ENCODE results near the gene PPARA.

The PPARA gene

DNA sequence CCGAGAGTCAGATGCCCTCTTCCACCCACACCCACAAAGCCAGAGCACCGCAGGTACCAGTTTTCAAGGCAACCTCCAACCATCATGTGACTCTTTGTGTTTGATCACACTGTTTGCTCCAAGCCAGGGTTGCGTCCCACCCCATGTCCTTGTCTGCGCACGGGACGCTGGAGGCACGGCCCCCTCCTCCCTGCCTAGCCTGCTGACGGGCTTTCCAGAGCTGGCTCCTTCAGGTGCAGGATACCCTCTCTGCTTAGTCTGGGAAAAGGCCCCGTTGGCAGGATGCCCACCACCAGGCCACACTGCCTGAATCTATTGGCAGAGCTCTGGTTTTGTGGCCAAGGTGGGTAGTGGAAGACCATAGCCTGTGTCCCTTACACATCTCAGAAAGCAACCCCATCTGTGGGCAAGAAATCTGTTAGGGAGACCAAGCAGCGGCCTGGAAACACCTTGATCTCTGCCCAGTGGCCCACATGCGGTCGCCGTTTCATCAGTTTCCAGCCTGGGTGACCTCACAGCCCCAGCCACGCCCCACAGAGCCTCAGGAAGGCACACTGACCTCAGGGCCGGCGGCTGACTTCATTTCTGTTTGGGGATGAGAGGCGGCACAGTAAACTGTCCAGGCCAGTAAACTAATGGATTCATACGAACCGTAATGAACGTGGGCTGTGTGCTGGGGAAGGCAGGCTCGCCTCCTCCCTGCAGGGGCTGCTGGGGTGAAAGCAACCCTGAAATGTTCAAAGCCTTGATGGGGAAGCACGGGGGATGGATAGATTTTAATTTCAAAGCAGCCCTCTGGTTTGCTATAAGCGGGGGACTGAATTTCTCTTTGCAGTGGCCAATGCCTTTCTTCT lies 73.9 kb downstream of the PPARA start:
- no peak for DNase-seq

DNA sequence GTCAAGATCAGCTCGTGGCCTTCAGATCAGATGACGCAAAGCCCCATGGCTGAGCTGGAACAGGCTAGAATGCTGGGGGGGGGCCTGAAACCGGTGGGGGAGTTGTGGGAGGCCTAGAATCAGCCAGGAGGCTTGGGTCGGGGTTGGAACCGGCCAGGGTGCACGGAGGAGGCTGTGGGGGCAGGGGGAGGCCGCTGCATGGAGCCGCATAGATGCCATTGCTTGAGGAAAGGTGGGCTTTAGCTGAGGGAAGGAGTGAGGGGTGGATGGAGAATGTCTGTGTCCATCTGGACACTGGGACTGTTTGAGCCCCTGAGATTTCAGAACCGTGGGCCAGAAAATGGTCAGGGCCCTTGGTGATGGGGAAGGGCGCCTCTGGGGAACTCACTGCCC lies 74.6 kb downstream of the PPARA start:
- no peak for DNase-seq

DNA sequence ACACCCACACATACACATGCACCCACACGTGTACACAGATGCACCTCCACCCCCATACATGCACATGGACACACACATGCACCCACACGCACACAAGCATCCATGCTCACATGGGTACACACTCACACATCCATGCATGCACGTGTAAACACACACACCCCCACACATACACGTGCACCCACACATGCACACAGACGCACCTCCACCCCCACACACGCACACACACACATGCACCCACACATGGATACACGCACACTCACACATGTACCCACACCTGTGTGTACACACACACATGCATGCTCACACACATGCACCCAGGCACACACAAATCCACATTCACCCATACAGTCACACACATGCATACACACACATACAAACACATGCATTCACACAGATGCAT lies 75.3 kb downstream of the PPARA start:
- no peak for DNase-seq

DNA sequence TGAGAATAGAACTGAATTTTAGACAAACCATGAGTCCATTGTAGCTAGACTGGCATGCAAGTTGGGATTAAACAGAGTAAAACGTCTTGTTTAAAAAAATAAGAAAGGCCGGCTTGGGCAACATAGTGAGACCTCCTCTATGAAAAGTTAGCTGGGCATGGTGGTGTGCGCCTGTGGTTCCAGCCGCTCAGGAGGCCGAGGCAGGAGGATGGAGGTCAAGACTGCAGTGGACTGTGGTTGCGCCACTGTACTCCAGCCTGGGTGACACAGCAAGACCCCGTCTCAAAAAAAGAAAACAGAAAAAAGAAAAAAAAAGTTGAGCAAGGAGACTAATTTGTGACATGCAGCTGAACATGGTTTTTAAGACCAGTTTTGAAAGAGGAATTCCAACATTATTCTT lies 76.3 kb downstream of the PPARA start:
- no peak for DNase-seq

DNA sequence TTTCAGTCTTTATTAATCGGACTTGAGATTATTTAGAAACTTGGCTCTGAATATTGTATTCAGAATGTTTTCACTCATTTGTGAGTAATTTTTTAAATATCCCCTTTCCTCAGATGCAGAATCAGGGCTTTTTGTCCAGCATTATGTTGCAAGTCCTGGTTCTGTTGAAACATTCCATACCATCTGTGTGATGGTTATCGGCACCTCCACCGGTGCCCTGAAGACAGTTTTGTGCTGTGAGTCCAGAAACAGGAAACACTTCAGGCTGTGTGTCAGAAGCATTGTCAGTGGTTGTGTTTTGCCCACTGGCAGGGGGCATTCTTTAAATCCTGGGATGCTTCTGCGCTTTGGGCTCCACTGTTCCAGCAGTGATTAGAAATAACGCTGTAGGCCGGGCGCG lies 79.4 kb downstream of the PPARA start:
- DNase-seq, result no peak

DNA sequence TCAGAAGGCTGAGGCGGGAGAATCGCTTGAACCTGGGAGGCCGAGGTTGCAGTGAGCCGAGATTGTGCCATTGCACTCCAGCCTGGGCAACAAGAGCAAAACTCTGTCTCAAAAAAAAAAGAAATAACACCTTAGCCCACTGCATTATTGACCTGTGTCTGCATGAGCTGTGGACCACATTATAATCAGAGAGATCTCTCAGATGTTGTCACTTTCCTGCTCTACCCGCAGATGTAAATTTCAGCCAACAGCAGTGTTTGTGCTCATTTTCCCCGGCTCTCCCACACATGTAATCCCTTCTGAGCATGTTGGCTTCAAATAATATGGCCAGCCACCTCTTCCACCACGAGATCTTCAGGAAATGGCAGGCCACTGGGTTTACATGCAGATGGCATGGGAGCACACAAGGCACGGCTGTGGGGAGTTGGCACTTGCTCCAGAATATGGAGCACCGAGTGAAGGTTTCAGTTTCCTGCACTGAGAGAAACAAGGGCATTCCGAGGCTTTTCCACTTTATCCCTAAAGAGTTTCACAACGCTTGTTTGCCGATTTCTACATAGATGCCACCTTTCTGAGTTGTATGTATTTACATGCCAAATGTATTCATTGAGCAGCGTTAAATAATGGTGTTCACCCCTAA lies 80.1 kb downstream of the PPARA start:
- DNase-seq, result no peak

DNA sequence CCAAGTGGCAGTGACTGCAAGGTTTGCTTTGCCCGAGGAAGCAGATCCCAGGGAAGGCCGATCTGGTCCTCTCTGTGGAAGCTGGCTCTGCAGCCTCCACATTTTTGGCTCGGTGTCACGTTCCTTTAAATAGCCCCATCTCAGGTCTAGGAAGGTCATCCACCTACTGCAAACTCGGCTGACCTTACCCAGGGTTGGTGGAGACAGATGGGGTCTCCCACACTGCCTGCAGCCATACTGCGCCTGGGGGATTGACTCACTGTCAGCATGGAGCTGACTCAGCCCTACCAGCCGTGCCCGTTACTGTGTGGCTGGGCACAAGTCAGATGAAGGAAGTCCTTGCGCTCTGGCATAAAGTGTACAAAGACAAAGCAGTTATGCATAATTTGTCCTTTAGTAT lies 82.9 kb downstream of the PPARA start:
- peak; percentile 33 for DNase-seq

DNA sequence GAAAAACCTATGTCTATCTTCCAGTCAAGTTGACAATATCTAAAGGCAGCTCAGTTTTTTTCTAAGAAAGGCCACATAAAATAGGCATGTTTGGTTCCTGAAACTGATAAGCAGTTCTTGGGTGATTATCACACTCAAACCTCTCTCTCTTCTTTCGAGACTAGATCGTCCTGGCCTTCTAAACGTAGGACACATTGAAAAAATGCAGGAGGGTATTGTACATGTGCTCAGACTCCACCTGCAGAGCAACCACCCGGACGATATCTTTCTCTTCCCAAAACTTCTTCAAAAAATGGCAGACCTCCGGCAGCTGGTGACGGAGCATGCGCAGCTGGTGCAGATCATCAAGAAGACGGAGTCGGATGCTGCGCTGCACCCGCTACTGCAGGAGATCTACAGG lies 84.6 kb downstream of the PPARA start:
- DNase-seq, result no peak

DNA sequence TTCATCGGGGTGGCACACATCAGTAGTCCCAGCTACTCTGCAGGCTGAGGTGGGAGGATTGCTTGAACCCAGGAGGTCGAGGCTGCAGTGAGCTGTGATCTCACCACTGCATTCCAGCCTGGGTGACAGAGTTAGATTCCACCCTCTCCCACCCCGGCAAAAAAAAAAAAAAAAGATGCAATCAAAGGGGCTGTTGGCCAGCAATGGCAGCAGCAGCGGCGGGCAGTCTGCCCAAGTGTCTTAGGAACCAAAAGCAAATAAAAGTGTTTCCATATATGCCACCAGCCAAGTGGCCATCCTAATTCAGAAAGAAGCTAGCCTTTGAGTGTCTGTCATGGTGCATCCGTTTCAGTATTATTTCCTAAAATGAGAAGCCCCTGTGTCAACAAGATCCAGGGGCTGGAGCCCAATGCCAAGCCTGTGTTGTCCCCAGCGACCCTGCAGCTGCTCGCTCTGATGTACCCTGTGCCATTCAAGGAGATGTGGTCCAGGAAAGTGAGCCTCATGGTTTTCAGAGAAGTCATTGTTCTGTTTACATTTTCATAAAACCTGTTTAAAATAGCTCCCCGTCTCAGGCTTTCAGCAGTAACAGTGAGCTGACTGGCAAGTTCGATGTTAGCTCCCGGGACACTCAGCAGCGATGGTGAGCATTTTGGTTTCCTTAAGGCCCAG lies 87.3 kb downstream of the PPARA start:
- no peak for DNase-seq

DNA sequence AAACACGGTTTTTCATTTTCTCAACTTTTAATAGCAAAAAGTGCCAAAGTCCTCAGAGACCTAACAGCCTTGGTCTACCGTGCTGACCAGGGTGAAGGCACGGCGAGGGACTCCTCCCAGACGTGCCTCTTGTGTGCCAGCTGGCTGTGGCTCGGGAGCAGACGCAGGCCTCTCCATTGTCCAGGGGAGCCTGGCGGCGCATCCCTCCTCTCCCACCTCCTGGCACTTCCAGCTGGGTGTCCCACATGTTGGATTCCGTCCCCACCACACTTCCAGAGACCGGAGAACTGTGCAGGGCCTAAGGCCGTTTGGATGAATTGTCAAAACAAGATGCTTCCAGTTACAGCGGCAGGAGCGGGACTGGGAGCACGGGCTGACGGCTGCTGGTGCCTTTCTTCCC lies 88.2 kb downstream of the PPARA start:
- no peak for DNase-seq

DNA sequence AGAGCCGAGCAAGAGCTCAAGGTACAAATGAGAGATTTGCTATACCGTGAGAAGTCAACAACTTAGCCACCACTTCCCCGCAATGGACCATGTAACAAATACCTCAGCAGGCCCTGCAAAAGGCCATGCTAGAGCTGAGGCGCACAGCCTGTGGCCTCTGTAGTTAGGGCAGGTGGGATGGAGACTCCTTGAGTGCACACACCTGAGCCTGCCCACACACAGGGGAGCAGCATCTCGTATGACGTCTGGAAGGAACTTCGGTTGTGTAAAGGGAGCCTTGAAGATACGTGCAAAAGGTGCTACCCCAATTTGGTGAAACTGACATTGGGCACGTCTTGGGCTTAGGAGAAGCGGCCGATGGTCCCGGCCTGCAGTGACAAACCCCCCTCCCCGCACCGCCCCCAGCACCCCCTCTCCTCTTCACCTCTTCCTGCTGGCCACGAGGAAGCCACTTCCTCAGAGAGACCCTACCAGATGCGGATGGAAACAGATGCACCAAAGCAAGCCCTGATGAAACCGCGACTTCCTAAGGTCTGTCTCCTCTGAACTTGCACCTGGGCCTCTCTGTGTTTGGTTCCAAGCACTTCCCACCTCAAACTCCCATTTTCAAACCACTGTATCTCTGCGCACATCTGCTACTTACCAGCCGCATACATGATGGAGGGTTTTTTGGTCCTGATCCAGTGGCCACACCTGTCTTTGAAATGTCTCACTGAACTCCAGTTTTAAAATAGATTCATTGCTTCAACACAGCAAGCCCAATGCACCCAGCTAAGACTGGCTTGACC lies 89.1 kb downstream of the PPARA start:
- no peak for DNase-seq

DNA sequence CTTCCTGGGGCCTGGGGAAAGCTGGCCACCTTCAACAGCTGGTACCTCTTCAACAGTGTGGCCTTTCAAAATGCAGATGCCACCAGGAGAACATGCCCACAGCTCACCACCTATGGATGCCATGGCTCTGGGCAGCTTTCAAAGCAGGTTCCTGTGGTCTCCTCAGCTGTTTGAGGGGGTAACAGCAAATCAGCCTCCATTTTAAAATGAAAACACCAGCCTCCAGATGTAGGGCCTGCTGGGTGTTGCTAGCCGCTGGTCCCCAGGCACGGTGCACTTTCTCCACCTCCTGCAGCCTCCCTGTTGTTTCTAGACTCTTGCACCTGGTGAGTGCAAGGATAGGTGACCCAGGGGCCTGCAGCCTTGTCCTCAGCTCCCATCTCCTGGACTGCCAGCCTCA lies 89.7 kb downstream of the PPARA start:
- DNase-seq, result no peak

DNA sequence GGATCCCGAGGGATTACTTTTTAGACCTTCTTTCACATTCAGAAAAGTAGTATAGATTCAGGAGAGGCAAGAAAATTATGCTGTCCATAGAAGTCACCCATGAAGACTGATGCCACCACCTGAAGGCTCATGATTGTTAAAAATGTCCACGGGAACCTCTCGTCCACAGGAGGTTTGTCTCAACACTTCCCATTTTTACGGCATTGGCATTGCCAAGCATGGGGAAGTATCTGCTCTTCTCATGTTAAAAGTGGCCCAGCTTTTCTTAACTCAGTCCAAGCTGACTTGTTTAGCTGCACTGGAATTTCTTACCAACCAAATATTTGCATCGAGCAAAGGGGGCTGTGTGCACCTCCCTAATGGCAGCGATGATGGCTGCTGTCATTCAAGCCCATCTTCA lies 90.2 kb downstream of the PPARA start:
- DNase-seq, result no peak

DNA sequence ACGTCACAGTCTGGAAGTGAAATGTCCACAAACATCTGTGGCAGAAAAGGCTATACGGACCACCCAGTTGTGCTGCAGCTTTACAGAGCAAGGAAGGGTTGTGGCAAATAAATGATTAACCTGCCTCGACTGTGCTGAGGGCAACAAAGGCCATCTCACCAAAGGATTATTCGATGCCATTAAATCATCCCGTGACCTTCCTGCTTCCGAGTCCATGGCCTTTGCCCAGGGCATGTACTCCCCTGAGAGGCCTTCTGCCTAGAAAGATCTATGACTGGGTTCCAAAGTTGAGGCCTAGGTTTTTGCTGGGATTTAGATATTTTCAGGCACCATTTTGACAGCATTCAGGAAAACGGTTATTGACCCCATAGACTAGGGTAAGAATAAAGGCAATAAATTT lies 90.6 kb downstream of the PPARA start:
- no peak for DNase-seq

DNA sequence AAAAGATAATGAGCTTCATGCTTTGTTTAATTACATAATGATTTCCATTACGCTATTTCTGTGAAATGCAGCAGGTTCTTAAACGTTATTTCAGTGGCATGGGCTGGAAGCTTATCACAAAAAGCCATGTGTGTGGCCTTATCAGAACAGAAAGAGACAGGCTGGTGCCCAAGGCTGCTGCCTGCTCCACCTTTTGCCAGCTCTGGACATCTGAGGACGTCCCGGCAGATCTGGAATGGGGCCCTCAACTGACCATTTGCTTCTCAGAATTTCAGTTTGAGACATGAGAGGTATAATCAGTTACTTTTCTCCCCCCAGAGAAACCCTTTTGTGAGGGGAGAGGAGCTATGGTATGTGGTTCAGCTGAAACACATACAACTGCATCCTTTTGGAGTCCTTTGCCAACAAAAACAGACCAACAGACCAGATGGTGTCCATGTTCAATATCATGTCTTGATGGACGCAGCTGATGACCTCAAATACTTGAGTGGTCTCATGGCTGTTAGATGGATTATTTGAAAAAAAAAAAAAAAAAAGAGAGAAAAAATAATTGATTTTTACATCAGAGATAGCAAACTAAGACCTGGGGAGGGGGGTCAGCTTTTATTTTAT lies 91.2 kb downstream of the PPARA start:
- DNase-seq, result no peak

DNA sequence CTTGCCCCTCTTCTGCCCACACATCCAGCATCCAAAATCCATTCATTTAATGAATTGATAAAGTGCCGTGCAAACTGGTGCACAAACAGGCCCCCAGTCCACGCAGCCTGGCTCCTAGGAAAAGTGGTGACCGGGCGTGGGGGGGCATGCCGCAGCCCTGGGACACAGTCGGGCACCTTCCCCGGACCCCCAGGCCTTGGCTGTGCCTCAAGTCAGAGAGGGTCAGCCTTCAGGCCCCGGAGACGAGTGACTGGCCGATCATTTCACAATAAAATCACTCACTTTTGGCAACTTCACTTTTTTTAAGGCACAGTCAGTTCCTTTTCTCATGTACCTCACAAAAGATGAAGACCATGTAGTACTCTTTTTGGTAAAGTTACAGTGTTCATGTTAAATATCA lies 91.8 kb downstream of the PPARA start:
- DNase-seq, result no peak

DNA sequence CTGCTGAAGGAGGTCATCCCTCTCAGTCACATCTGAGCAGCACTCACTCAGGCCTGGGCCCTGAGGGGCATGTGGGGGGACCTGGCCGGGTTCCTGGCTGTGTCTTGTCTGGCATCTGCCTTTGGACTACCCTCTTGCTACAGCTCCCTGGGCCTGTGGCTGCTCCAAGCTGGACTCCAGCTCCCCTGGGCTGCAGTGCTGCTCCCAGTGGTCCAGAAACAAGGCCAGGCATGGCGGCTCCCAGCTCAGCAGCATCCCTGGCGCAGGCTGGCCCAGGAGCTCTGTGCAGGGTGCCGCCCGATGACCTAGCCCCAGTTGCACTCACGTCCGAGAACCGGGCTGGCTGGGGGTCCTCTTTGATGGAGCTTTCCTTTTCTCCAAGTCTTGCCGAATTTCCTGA lies 94.4 kb downstream of the PPARA start:
- DNase-seq, result no peak

DNA sequence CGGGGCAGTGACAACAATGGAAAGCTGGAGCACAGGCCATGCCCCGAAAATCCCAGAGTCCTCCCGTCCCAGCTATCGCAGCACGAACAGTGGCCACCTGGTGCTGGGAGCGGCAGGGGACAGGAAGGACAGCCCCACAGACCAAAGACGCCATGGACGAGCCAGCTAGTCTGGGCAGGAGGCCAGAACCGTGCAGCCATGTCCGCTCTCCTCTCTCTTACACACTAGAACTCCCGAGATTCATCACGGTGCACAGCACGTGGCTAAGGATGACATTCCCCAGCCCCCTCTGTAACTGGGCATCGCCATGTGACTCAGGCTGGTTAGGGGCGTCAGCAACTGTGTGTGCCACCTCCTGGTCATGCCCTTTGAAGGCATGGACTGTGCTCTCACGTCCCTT lies 95.2 kb downstream of the PPARA start:
- DNase-seq, result no peak

DNA sequence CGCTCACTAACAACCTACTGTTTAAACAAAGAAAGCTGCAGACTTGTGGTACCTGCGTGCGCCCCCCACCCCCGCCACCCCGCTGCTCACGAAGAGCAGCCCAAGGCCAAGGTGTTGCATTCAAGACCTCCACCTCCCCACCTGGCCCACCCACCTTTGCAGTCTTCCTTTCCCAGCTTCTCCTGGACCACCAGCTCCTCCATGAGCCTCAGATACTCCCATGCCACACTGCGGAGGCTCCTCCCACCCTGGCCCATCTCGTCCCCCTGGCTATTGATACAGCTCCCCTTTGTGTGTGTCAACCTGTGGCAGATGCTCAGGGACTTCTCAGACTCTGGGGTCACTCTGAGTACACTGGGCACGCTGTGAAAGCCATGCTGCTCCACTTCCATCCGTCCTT lies 95.9 kb downstream of the PPARA start:
- no peak for DNase-seq

DNA sequence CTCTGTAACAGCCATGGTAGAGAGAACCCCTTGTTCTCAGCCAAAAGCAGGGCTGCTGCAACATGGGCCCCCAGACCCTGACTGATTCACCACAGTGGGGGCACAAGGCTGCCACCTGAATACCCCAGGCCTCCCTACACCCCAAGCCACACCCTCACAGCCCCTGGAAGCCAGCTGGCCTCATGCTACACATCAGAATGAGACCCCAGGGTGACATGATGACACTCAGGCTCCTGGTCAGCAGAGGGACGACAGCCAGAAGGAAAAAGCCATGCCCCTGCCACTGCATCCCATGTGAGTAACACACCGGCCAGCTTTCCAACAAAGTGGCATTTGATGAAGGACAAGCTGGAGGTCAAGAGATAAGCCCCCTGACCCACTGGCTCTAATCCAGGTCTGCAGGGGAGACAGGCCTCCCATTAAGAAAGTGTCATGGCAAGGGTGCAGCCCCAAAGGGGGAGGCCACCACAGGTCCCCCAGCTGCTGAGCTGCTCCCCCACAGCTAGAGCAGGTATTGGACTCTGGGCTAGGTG lies 97.2 kb downstream of the PPARA start:
- DNase-seq, result no peak

DNA sequence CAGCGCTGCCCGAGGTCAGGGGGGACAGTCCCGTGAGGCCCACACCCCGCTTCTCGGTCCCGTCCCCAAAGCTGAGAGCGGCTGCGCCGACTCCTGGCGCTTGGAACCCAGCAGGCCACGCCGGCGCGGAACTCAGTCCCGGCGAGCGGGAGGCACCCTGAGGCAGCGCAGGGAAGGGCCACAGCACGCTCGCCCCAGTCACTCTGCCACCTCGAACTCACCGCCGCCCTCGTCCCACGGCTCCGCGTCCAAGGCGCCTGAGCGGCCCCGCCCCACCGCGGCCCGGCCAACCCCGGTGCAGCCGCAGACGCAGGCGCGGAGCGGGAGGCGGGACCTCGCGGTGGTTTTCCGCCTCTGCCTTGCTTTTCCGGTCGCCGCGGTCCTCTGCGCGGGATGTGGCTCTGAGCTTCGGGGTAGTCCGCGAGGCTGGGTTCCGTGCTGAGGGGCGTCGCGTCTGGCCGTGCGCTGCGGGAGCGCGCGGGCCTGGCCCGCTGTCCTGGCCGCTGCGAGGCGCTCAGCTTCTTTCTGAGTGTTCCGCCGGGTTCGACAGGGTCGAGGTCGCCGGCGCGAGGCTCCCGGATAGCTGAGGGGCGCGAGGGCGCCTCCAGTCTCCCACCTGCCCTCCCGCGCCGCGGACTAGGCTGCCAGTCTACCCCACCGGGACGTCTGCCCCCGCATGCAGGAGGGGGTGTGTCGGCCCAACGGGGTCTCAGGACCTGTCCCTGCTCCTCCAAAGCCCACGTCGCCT lies 99.9 kb downstream of the PPARA start, which contains the start of gene CDPF1:
CDPF1 (minus strand) TSS at position 259 of the 748 bp plus-strand sequence. CDS start 2,009 bp downstream, outside the sequence.
- peak; percentile 69 for DNase-seq

DNA sequence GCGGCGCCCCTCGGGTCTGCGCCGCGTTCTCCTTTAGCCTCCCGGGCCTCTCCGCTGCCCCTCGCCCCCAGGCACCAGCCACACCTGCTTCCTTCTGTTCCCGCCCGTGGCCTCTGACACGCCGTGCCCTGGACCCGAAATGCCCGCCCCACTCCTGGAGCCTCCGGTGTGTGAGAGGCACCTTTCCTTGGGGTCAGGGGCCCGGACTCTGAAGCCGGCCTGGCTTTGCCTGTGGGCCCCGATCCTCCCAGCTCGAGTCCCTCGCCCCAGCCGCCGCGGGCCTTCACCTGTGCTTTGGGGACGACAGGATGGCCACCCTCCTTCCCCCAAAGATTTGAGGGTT lies 100.4 kb downstream of the PPARA start:
- no peak for DNase-seq
